ENCODE measurements around the gene MC3R.

MC3R gene

DNA sequence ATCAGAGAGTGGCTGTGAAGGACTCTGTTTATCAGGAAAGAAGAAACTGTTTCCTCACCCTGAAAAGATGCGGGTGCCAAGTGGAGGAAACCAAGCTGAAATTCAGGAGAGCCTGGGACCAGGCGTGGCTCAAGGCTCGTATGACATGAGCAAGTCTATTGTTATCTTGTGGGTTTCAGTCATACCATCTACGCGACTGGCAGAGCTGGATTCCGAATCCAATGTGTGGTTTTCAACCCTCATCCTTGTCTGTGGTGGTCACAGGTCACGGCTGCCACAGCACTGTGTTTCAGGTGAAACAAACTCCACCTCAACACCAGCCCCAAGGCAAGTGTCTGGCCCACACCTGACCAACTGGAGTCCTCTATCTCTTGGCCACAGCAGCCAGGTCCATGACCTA, 9.1 kb downstream of the MC3R start:
- DNase-seq: no peak

DNA sequence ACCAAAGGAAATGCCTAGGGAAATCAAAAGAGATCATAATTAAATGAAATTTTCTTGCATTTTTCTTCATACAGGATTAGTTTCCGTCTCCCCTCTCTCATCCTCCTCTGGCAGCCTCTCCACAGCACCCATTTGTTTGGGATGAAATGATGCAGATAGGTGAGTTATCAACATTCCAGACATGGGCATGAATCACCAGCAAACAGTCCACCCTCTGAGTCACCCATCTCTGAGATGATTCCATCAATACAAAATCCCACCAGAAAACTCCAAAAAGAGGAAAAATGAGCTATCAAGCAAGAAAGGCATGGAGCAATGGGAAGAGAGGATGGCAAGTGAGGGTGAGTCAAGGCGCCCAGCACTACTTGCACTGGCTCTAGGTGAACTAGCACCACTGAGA, 11.4 kb downstream of the MC3R start:
- no peak for DNase-seq

- DNase-seq: no peak
Observed at GRCh38 chr20:56268536-56268935, 20.0 kb downstream of the MC3R start.

DNA sequence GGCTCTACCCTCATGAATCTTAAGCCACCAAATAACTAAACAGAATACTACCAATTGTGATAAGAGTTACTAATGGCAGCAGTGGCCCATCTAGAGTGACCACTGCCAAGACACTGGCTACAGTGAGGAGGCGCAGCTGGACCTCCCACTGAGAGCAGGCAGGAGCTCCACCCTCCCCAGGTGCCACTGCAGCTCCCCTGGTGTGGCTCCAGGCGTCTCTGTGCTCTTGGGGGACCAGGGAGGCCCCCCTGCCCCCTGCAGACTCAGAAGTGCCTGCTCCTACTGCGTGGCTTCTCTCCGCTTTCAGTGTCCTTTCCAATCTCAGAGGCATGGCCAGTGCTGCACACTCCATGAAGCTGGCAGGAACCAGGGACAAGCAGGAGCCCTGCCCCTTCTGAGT, 23.4 kb downstream of the MC3R start:
- DNase-seq: no peak

GRCh38 chr20:56273491-56273890, 25.0 kb downstream of the MC3R start:
- no peak for DNase-seq

DNA sequence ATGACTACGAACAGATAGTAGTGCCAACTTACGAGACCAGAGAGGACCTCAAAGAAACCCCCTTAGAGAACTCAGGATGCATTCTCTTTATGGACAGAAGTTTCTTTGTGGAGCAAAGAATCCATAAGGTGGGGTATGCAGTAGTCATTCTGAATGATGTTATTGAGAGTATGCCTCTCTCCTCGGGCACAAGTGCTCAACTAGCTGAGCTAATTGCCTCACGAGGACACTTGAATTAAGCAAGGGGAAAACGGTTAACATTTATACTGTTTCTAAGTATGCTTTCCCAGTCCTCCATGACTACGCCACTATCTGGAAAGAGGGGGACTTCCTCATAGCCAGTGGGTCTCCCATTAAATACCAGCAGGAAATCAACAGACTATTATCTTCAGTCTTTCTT, 25.6 kb downstream of the MC3R start:
- DNase-seq: no peak

- DNase-seq: no peak
Observed at GRCh38 chr20:56278196-56278595, 29.7 kb downstream of the MC3R start.

- DNase-seq: no peak
Observed at GRCh38 chr20:56285496-56285895, 37.0 kb downstream of the MC3R start.

DNA sequence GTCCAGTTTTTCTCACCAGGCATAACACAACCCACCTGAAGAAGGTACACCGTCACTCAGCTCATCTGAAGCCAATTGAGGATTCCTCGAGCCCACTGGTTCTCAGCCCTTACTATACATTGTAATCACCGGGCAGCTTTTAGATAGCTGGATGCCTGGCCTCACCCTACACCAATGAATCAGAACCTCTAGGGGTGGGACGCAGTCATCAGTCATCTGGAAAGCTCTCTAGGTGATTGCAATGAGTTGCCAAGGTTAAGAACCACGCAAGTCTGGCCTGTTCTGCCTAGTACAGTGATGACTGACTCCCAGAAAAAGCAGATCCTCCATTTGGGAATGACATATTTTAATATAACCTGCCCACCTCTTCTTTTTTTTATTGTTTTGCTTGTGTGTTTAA, 41.1 kb downstream of the MC3R start:
- DNase-seq: no peak

DNA sequence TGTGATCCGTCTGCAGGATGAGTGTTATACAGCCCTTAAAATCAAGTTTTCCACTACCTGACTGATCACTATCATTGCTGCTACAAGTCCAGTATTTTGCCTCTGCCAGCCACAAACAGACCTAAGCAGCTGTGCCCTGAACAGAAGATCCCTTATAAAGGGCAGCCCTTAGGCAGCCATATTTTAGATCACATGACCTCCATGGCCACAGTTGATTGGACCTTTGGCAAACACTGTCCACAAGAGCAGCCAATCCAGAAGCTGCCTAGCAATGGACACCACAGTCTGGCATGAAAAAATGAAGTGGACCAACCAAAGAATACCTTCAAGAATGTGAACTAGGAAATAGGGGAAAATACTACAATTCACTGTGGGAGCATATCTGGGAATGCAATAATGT, 50.8 kb downstream of the MC3R start:
- DNase-seq: no peak
